Esophagus mucosa (tissue), 1 donor: ENCODE results near the gene AFG1L. TPM values are rescaled to one million over a fixed set of nuclear protein-coding genes. Genes with fewer than 3 reads are reported as not detected.
"Not testable (repeated sequence)": the region's sequence is repeated elsewhere in the genome, so short reads cannot be mapped to it uniquely, and the experiment has no call there.

Source experiments
- ATAC-seq: fragments of 200-7000 bp; cut with Tn5 transposase; one replicate; pipeline ENCODE4 v1.9.1; 2020
- total RNA-seq: library from RNA; stranded (reverse); gene quantifications from one replicate; pipeline ENCODE4 v1.2.4, GENCODE V29; 2023
- donor health status: DM: yes; HTN: yes; CAD: no.

The AFG1L gene
- total RNA-seq, 1 donor from 2014 or later, result 7.6 TPM

DNA sequence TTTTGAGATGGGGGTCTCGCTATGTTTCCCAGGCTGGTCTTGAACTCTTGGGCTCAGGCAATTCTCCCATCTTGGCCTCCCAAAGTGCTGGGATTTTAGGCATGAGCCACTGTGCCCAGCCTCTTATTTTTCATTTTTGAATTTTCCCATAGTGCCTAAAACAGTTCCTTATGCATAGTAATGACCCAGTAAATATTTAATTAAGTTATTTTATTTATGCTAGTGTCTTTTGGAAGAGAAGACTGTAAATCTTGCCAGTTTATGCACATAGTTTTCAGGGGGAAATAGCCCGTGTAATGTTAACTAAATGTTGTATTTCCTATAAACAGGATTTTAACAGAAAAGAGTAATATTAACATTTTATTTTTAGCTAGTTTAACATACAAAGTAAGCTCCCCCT is 60.3 kb downstream of the AFG1L start:
- no peak for ATAC-seq

DNA sequence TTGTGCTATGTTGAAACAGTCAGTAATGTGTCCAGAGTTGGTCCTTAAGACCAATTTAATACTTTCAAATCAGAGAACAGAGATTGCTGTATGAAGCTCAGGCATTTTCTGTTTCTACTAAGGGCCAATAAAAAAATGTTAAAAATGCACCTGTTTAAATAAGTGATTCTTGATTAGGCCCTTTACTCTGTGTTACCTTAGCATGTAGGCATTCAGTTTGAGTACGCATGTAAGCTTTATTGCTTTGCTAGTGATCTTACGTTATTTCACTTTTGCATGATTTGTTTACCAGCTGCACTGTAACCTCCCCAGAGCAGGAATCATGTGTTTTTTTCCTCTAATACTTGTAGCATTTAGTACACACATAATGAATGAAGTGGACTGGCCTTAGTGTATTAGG is 61.0 kb downstream of the AFG1L start:
- ATAC-seq, result no peak

- ATAC-seq, result no peak
These were observed 65.3 kb downstream of the AFG1L start for GRCh38 chr6:108359901-108360882.

- ATAC-seq, result no peak
These were observed 66.1 kb downstream of the AFG1L start for GRCh38 chr6:108360919-108361311.

DNA sequence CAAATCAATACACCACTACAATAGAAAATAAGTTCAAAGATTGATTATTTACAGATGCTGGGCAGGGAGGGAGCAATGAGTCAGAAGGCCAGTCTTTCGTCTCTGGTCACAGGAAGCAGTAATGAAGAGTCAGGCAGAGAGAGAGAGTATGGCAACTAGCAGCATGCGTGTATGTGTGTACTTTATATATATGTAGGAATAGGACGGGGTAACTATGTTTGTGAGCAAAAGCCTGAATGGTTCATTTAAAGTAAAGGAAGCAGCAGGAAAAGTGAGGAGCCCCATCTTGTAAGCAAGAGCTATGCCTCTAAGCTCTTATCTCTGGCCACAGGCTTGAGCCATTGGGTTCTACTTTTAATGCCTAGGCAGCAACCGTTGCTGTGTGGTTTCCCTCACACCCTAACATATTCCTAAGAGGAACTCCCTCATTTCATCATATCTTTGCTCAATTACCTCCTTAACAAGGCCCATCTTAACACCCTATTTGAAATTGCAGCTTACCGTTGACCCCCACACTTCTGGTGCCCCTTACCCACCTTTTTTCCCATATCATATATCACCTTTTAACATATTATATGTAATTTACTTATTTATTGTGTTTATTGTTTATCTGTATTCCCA is 66.6 kb downstream of the AFG1L start:
- no peak for ATAC-seq

DNA sequence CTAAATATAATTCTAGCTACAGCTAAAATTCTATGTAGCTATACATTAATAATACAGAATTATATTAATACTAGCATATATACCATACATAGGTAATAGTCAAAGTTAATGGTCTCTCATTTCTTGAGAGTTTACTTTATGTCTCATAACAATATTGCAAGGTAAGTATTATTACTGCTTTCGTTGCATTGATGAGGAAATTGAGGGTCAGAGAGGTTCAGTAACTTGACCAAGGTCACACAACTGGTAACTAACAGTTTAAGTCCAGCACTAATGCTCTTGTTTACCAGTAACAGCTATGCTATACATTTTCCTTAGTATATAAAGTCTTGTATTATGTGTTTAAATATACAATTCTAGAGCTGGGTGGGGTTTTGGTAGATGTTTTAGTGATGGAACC is 67.6 kb downstream of the AFG1L start:
- no peak for ATAC-seq

GRCh38 chr6:108363113-108363512 is 68.3 kb downstream of the AFG1L start:
- no peak for ATAC-seq

DNA sequence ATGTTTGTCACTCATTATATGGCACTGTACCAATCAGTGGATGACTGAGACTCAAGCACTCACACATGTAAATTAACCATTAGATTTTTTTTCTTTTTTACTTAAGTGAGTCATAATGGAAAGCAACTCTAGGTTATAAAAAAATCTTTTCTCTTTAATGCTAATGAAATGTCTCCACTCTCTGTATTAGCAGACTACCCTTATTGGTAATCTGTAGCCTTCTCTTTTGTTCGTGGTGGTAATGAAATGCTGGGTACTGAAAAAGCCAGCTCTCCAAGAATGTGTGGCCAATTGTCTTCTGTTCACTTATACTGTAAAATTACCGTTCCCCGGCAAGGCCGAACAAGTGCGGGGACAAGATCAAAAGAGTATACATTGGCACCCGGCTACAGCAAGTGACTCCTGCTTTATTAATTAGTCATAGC is 69.0 kb downstream of the AFG1L start:
- ATAC-seq, result peak; percentile 67

DNA sequence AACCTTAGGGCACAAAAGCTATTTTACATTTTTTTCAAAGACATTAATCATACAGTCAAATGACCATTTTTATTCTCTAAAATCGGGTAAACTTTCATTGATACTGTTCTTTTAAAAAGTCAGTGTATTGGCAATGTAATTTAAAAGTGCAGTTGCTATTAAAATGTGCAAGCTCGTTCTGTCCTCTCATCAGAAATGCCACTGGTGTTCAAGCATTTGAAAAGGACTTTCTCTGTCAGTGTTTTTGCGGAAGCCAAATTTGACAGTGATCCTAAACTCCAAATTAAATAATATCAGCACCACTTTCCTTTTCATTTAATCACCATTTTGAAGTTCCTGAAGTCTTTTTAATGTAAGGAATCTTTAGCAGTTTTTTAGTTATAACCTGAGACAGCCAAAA is 69.6 kb downstream of the AFG1L start:
- ATAC-seq, result no peak

- ATAC-seq, result no peak
These were observed 70.6 kb downstream of the AFG1L start for GRCh38 chr6:108365478-108365877.

DNA sequence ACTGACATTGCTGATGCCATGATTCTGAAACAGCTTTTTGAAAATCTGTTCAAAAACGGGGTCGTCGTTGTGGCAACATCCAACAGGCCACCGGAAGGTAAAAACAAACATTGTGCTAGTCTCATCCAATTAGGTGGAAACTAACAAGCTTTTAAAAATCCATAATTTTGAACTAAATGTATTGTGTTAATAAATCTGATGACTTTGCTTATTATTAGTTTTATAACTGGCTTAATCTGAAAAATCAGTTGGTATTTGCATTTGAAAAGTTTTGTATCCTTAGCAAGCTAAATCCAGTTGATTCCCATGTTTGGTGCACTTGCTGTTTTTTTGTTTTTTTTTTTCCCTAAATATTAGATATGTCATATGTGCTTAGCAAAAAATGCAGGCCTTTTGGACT is 71.4 kb downstream of the AFG1L start:
- ATAC-seq, result no peak

GRCh38 chr6:108368431-108369030 is 73.7 kb downstream of the AFG1L start:
- no peak for ATAC-seq

DNA sequence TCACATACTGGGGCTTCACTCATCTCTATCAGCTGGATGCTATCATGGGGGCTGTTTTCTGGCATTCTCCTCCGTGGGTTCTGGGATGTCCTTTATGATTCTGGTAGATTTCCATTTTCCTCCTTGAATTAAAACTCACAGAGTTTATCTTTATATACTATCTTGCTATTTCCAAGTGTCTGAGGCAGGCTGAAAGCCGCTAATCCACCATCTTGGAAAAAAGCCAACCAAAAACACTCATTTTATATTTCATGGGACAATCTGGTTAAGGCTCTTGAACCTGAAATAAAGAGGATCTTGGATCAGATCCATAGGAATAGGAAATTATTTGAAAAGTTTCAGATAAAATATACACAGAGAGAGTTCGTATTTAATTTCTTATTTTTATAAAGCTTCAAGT is 86.0 kb downstream of the AFG1L start:
- no peak for ATAC-seq

DNA sequence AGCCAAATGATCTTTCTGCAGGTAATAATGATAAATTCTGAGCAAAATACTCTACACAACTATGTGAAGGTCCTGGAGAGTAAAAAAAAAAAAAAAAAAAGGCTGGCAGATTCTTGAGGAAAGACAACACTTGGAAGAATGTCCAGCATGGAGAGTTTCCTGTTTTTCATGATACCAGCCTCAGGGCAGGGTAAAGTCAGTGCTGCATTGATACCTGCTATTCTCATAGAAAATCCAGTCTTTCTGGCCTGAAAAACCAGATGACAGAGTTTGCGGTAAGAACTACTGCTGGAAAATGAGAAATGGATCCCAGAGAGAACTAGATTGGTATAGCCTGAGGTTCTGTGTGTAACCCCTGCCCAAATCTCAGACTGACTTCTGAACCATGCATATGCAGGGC is 89.1 kb downstream of the AFG1L start:
- ATAC-seq, result peak; percentile 35

DNA sequence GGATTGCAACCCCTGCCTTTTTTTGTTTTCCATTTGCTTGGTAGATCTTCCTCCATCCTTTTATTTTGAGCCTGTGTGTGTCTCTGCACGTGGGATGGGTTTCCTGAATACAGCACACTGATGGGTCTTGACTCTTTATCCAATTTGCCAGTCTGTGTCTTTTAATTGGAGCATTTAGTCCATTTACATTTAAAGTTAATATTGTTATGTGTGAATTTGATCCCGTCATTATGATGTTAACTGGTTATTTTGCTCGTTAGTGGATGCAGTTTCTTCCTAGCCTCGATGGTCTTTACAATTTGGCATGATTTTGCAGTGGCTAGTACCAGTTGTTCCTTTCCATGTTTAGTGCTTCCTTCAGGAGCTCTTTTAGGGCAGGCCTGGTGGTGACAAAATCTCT is 94.3 kb downstream of the AFG1L start:
- ATAC-seq, result not testable (repeated sequence)

DNA sequence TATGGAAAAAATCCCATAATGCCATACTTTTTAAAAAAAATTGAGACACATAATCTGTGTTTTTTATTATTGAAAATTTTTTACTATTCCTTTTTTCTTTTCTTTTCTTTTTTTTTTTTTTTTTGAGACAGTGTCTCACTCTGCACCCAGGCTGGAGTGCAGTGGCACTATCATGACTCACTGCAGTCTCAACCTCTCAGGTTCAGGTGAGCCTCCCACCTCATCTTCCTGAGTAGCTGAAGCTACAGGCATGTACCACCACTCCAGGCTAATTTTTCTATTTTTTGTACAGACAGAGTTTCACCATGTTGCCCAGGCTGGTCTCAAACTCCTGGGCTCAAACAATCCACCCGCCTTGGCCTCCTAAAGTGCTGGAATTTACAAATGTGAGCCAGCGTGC is 100.4 kb downstream of the AFG1L start:
- ATAC-seq, result no peak

- no peak for ATAC-seq
These were observed 108.4 kb downstream of the AFG1L start for GRCh38 chr6:108403236-108403635.

DNA sequence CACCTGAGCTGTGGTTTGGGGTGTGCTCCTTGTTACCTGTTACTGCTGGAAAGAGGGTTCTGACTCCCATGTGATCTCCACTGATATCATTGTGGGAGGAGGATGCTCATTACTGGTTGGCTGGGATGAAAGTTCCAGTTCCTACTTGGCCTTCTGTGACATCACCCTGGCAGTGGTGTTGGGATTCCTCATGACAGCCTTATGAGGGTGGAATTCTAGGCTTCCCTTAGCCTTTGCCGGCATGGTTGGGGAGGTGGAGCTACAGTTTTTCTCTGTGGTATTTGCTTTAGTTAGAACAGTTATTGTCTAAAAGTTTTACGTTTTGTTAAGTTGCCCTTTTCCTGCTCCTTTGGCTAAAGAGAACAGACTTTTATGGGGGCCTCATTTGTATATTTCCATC is 112.1 kb downstream of the AFG1L start:
- ATAC-seq, result no peak

DNA sequence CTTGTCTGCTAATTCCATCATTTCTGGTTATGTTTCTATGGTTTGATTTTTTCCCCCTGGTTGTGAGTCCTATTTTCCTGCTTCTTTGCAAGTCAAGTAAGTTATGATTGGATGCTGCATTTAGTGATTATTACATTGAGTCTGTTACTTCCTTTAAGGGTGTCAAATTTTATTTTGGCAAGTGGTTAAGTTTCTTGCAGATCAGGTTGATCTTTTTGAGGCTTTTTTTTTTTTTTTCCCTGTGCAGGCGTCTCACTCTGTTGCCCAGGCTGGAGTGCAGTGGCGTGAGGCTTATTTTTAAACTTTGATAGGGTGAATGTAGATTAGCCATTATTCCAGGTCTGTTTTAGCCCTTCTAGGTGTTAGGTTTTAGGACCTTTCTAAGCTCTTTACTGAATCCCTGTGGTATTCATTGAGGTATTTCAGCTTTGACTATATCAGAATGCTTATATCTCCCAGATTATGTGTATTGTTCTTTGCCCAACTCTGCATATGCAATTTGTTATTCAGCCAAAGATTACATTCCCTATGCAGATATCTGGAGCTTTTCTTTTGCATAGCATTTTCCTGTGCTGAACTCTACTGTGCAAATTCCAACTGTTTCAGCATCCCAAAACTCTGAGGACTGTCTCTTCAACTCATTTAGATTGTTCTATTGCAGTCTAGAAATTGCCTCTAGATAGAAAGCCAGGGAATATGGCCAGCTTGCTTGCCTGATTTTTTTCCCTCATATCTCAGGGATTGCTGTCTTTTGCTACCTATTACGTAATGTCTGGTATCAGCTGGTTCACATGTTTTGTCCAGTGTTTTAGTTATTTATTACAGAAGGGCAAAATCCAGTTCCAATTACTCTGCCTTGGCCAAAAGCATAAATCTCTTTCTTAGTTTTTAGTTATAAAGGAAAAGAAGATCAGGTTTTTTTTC is 113.3 kb downstream of the AFG1L start:
- ATAC-seq, result no peak

DNA sequence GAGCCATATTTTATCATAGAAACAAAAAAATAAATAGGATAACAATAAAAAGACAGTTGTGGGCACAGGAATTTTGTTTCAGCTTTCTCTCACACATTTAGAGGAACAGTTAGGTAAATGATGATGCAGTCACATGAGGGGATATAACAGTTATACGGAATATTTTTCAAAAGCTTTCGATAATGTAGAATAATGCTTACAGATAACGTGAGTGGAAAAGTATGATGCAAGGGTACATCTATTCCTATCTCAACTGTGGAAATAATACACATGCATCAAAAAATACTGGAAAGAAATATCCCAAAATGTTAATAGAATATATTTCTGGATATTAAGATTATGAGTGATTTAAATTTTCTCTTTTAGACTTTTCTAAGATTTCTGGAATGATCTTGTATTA is 114.0 kb downstream of the AFG1L start:
- ATAC-seq, result no peak

GRCh38 chr6:108416047-108416833 is 121.4 kb downstream of the AFG1L start:
- ATAC-seq, result not testable (repeated sequence)

DNA sequence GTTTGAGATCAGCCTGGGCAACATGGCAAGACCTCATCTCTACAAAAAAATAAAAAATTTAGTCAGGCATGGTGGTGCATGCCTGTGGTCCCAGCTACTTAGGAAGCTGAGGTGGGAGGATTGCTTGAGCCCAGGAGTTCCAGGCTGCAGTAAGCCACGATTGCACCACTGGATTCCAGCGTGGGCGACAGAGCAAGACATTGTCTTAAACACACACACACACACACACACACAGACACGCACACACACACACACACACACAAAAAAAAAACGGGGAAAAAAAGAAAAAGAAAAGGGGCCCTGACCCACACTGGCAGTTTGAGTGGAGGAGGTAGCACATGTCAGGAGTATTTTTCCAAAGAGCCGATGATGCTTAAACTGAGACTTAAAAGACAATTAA is 122.2 kb downstream of the AFG1L start:
- no peak for ATAC-seq
